ENCODE measurements around the gene SMIM8.
"Not testable (repeated sequence)": the region's sequence is repeated elsewhere in the genome, so short reads cannot be mapped to it uniquely, and the experiment has no call there.

The SMIM8 gene

GRCh38 chr6:87322304-87323212 lies at the start of gene SMIM8:
Gene SMIM8 (plus strand): TSS chr6:87322588. CDS start chr6:87337032, 14,444 bp downstream.
- peak; percentile 26 for DNase-seq

GRCh38 chr6:87274660-87275274 lies 47.6 kb upstream of the SMIM8 start:
- no peak for DNase-seq

GRCh38 chr6:87276624-87277023 lies 45.8 kb upstream of the SMIM8 start:
- DNase-seq, result no peak

GRCh38 chr6:87277123-87277522 lies 45.3 kb upstream of the SMIM8 start:
- no peak for DNase-seq

- DNase-seq, result no peak
Observed at GRCh38 chr6:87279196-87279595, 43.2 kb upstream of the SMIM8 start.

GRCh38 chr6:87281426-87281825 lies 41.0 kb upstream of the SMIM8 start:
- no peak for DNase-seq

- DNase-seq, result no peak
Observed at GRCh38 chr6:87282743-87283142, 39.6 kb upstream of the SMIM8 start.

GRCh38 chr6:87283461-87283860 lies 38.9 kb upstream of the SMIM8 start:
- DNase-seq, result no peak

GRCh38 chr6:87287251-87287650 lies 35.1 kb upstream of the SMIM8 start:
- no peak for DNase-seq

- no peak for DNase-seq
Observed at GRCh38 chr6:87289571-87289970, 32.8 kb upstream of the SMIM8 start.

GRCh38 chr6:87291883-87292282 lies 30.5 kb upstream of the SMIM8 start:
- no peak for DNase-seq

- no peak for DNase-seq
Observed at GRCh38 chr6:87293526-87293925, 28.9 kb upstream of the SMIM8 start.

- DNase-seq, result no peak
Observed at GRCh38 chr6:87297119-87297518, 25.3 kb upstream of the SMIM8 start.

GRCh38 chr6:87301277-87301676 lies 21.1 kb upstream of the SMIM8 start:
- DNase-seq, result not testable (repeated sequence)

GRCh38 chr6:87308970-87309369 lies 13.4 kb upstream of the SMIM8 start:
- DNase-seq, result no peak

GRCh38 chr6:87312860-87313259 lies 9.5 kb upstream of the SMIM8 start:
- DNase-seq, result no peak

GRCh38 chr6:87315071-87315470 lies 7.3 kb upstream of the SMIM8 start:
- no peak for DNase-seq

GRCh38 chr6:87319271-87319987 lies 3.0 kb upstream of the SMIM8 start:
- DNase-seq, result no peak

GRCh38 chr6:87323880-87324279 lies 1.5 kb downstream of the SMIM8 start:
- not testable (repeated sequence) for DNase-seq

- DNase-seq, result no peak
Observed at GRCh38 chr6:87330961-87331360, 8.6 kb downstream of the SMIM8 start.

GRCh38 chr6:87333033-87333432 lies 10.6 kb downstream of the SMIM8 start:
- DNase-seq, result no peak

GRCh38 chr6:87333591-87334181 lies 11.3 kb downstream of the SMIM8 start:
- DNase-seq, result no peak

- DNase-seq, result no peak
Observed at GRCh38 chr6:87334683-87335082, 12.3 kb downstream of the SMIM8 start.

All from GOT3 (cell line).